GM21390 (cell line): Measurements from ENCODE around the gene MAP7D3.
A peak's percentile ranks its signal among the peaks of the same experiment; 100 is the strongest.
"Not testable (repeated sequence)": the region's sequence is repeated elsewhere in the genome, so short reads cannot be mapped to it uniquely, and the experiment has no call there.

ENCODE experiments used
- ATAC-seq: cut with Tn5 transposase; IDR thresholded peaks from one replicate; pipeline ENCODE4 v1.9.1; 2021; ENCODE audit not compliant: unreplicated experiment

The MAP7D3 gene

DNA sequence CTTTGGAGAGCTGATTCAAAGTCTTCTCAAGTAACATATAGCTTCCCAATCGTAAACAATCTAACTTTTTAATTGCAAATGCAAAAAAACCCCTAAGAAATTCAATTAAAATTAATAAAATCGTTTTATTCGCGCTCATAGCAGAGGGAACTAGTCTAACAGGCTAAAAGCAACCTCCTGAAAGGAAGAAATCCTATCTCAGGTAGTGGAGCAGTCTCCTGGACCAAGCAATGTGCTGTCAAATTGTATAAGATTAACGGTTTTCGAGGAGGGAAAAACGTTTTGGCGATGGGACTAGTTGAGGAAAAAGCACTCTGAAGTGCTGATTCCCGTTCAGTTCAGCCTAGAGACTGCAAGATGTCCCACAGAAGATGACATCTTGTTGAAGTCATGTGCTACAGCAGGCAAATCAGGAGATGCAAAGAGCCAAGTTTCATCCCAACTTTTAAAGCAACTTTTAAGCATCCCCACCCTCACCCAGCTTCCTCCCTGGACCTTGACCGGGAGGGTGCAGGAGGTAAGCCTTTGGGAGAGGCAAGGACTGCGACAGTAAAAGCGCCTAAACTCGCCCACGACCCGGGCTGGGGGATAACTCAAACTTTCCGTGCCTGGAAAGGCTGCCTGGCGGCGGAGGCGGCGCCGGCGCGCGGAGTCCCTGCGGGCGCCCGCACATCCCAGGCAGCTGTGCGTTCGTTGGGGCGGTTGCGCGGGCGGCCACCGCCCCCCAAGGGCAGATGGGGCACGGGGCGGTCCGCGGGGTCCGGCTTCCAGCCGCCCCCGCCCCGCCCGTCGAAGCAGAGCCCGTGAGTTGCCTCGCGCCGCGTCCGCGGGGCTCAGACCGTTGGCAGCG is 784 bp downstream of the MAP7D3 start:
- ATAC-seq = peak; percentile 35

DNA sequence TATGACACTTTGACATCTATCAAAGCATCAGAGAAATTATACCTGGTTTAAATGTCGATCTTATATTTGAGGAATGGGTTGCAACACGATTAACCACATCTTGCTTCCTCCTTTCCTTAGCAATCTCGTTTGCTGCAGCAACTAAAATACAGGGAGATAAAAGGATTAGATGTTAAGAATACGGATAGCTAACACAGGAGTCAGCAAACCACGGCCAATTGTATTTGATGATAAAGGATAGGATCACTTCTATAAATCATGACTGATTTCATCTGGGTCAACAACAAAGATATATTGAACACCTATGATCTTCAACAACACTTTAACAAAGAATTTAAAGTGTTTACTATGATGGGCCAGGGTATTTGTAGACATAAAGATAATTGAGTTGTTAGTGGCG is 5.0 kb downstream of the MAP7D3 start:
- no peak for ATAC-seq

DNA sequence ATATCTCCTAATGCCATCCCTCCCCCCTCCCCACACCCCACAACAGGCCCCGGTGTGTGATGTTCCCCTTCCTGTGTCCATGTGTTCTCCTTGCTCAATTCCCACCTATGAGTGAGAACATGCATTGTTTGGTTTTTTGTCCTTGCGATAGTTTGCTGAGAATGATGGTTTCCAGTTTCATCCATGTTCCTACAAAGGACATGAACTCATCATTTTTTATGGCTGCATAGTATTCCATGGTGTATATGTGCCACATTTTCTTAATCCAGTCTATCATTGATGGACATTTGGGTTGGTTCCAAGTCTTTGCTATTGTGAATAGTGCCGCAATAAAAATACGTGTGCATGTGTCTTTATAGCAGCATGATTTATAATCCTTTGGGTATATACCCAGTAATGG is 13.4 kb downstream of the MAP7D3 start:
- ATAC-seq = not testable (repeated sequence)

DNA sequence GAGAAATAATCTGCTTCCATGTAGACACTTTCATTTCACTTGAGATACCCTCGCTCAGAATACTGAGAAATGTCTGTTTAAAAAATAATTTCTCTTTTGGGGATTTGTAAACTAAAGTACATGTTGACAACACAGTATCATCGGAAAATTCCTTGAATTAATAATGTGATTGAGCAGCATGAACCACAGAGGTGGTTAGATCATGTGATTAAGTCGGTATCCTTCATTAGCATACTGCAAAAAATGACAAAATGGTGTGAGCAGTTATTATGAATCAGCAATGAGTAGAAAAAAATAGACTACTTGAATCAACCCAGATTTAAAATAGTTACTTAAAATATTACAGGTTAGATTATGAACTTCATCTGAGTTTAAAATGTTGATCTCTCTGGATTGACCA is 14.1 kb downstream of the MAP7D3 start:
- no peak for ATAC-seq

DNA sequence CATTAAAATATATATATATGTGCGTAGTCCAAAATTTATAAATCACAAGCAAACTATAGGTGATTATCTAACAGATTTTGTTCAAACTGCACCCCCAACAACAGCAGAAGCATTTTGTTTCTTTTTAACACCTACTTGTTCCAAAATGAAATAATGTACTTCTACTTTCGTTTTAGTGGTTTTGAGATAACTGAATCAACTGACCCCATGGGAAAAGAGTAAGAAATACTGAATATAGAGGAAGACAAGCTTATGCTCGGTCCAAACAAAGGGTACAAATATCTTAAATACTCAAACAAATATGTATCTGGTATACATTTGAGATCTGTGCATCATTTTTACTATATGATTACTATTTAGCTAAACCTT is 22.4 kb downstream of the MAP7D3 start:
- ATAC-seq = peak; percentile 45

DNA sequence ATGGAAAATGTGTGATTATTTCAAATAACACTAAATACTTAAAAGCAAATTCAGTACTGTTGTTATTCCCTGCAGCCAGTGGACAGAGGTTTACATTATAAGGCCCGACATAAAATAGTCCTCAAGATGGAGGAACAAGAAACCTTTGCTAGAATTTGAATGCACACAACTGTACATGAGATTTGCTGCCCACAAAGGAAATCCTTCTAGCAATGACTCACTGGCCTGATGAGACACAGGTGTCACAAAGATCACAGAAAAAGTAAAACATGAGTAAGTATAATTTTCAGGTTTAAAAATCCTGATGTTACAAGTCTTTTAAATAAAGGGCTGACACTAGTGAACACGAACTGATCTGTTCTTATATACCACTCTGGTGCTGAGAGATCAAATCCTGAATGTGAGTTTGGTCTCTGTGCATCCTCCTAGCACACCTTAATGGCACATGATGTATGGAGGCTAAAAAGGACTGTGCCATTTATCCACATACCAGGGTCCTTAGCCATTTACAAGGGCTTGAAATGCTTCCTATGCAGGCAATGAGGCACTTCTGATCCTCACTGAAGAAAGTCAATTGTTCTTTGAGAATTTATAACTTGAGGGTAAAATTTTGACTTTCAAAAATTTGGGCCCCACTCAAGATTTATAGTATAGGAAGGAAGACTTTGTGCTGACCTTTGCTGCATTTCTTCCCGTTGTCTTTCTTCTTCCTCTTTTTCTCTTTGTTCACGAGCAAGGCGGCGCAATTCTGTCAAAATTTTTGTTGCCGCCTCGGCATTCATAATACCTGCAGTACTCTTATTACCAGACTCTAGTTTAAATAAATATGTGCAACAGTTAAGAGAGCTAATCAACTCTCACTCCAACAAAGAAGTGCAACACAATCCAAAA is 23.0 kb downstream of the MAP7D3 start:
- ATAC-seq = peak; percentile 55

DNA sequence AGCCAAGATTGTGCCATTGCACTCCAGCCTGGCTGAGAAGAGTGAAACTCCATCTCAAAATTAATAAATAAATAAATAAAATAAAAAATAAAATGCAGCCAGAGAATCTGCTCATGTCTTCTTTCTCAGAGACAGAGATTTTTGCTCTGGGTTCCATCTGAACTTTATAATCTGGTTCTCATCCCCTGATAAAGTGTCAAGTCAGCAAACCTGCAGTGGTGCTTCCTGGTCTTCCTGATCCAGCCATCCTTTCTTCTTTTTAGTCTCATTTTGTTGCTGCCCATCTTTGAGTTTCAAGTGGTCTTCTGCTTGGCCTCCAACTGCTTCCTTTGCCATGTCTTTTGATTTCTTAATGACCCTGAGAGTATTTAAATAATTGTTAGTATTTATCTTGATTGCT is 24.1 kb downstream of the MAP7D3 start:
- no peak for ATAC-seq

DNA sequence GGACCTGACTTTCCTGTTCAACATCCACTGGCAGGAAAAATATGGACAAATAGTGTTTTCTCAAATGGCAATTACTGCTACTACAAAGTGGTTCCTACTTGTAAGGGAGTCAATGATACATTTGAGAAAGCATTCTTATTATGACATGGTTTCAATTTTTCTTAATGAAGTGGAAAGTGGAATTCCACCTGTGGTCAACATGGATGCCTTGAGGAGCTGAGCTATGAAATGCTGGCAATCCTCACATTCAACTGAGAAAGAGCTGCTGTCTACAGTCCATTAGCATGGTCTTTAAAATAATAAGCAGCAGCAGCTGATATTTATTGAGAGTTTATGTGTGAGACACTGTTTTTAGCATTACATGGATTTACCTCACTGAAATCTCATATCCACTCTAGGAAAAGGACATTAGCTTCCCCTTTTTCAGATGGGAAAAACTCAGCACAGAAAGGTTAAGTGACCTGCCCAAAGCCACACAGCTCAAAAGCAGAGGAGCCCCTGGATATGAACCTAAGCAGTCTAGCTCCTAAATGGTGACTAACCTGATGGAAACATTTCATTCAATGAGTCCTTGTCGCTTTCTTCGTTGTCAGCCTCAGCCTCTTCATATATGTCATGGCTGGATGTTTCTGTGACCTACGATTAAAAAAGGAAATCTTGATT is 29.2 kb downstream of the MAP7D3 start:
- no peak for ATAC-seq

DNA sequence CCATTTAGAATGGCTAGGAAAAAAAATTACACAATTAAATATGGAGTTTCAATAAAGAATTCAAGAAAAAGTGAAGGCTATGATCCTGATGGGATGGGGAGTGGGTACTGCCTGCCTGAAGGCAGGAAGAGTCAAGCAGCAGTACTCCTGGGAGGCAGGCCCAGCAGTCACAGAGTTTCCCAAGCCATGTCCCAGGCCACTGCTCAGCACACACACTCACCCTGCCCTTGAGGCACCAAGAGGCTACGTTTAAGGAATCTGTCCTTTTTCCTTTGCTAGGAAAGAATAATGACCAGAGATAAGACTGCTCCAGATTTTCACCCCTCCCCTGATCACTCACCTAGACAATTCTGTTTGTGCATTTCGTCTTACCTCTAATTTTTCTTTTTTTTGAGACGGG is 30.2 kb downstream of the MAP7D3 start:
- no peak for ATAC-seq

DNA sequence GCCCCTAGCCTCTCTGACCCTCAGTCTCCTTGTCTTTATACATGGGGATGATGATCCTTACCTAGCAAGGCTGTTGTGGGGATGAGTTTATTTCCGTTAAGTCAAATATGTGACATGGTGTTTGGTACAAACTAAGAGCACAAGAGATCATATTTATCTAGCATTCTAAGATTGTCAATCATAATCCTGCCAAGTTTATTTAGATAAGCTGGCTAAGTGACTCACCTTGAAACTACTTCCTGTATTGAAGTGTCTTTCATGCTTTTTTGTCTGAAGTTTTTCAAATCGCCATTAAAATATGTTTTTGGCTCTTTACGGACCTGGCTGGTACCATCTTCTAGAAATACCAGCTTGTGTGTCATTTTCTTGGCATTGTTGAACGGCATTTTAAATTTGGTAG is 30.7 kb downstream of the MAP7D3 start:
- no peak for ATAC-seq

DNA sequence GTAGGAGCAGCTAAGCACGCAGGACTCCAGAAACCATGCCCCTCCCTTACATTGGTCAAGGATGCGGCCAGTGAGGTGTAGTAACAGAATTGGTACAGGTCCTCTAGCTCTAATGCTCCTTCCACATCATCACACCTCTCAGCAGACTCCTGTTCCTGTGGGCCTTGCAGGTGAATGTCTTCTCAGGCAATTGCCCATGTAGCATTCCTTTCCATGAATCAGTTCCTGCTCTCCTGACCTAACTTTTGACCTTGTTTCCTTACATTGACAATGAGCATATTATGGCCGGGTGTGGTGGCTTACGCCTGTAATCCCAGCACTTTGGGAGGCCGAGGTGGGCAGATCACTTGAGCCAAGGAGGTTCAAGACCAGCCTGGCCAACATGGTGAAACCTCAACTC is 31.3 kb downstream of the MAP7D3 start:
- no peak for ATAC-seq

DNA sequence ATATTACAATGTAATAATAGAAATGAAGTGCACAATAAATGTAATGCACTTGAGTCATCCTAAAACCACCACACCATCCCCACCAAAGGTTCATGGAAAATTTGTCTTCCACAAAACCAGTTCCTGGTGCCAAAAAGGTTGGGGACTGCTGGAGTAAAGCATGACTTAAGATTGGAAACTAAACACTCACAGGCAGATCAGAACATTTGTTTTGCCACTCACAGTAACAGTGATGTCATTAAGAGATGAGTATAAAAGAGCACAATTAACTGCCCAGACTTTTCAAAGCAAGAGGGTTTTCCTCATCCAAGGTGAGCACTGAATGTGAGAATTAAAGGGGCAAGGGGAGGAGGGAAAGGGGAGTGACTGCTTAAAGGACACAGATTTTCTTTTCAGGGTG is 35.6 kb downstream of the MAP7D3 start:
- no peak for ATAC-seq

DNA sequence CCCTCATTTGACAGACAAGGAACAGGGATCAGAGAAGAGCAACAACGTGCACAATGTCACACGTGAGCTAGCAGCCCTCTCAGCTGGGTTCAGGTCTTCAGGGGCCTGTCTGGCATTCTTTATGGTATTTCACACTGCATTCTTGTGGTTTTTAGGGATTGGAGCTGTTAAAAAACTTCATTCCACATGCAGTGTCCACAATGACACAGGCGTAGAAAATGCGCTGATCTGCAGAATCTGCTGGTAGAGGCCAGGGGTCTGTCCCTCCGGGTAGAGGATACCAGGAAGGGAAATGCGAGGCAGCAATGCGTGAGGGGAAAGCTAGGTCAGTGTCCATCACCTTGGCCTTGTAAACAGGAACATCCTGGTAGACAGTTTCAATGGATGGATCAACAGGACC is 36.6 kb downstream of the MAP7D3 start:
- ATAC-seq = no peak

DNA sequence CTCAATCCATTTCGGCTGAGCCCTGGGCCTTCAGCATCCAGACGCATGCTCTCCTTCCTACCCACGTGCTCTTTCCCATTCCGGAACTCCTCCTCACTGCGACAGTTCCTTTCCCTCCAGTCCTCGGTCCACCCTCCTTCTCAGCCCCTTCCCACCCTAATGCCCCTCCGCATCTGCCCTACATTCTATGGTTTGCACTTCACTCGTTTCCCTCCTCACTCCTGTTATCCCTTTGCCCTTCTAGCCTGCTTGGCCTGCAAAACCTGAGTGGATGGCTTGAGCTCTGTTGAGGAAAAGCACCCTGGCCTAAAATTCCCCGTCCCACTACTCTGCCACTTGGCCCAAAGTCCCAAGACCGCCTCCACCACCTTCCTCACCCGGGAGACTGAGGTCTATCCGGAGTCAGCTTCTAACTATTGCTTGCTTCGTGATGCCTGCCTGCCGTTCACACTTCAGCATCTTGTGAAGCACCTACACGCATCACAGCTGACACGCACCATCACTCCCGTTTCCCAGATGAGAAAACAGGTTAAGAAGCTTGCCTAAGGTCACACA is 38.6 kb downstream of the MAP7D3 start:
- ATAC-seq = no peak

DNA sequence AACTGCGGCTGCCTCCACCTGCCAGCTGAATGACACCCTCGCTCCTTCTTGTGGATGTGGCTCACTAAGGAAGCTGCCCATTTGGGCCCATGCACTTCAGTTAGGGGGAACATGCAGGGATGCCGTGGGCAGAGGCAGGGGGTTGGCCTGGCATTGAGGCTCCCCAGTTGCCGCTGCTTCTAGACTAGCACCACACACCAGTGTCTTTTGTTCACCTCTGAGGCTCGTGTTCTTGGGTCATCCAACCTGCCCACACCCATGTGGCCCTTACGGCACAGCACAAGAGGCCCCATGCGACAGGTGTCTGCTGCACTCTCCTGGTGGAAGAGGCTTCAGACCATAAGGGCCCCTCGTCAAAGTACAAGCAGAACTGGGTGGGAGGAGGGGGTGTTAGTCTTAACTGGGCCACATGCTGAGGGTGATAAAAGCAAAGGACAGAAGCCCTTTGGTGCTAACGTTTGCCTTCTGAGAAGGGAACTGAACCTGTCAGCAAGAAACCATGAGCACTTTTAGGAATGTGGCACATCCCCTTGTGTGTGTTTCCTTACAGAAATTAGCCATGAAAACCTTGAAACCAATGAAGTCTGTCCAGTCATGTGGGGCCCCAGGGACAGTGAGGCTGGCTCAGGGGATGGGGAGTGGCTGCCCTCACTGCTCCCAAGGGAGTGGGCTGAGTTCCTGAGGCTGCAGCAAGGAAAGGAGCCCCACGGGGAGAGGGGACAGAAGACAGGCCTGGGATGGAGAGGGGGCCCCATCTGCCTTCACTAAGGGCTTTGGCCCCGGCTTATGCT is 39.2 kb downstream of the MAP7D3 start:
- ATAC-seq = no peak

DNA sequence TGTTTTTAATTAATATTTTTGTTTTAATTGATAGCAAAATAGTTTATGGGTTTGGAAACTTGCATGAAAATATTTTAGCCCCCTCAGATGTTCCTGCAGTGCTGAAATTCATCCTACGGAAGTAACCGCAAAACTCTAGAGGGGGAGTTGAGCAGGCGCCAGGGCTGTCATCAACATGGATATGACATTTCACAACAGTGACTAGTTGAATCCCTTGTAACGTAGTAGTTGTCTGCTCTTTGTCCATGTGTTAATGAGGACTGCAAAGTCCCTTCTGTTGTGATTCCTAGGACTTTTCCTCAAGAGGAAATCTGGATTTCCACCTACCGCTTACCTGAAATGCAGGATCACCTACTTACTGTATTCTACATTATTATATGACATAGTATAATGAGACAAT is 40.4 kb downstream of the MAP7D3 start:
- no peak for ATAC-seq

DNA sequence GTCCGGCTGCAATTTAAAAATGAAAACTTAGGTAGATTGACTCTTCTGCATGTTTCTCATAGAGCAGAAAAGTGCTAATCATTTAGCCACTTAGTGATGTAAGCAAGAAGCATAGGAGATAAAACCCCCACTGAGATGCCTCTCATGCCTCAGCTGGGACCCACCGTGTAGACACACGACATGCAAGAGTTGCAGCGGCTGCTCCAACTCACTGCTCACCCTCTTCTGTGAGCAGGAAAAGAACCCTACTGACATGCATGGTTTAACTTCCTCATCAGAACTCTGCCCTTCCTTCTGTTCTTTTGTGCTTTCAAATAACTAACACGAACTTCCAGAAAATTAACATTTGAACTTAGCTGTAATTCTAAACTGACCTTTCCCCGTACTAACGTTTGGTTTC is 41.0 kb downstream of the MAP7D3 start:
- ATAC-seq = no peak

DNA sequence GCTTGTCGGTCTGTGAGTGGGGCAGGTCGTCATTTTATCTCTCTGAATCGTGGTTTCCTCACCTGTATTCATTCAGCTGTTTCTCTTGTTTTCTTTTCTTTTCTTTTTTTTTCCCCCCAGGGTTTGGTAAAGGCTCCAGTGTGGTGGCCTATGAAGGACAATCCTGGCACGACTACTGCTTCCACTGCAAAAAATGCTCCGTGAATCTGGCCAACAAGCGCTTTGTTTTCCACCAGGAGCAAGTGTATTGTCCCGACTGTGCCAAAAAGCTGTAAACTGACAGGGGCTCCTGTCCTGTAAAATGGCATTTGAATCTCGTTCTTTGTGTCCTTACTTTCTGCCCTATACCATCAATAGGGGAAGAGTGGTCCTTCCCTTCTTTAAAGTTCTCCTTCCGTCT is 41.4 kb downstream of the MAP7D3 start:
- ATAC-seq = no peak

DNA sequence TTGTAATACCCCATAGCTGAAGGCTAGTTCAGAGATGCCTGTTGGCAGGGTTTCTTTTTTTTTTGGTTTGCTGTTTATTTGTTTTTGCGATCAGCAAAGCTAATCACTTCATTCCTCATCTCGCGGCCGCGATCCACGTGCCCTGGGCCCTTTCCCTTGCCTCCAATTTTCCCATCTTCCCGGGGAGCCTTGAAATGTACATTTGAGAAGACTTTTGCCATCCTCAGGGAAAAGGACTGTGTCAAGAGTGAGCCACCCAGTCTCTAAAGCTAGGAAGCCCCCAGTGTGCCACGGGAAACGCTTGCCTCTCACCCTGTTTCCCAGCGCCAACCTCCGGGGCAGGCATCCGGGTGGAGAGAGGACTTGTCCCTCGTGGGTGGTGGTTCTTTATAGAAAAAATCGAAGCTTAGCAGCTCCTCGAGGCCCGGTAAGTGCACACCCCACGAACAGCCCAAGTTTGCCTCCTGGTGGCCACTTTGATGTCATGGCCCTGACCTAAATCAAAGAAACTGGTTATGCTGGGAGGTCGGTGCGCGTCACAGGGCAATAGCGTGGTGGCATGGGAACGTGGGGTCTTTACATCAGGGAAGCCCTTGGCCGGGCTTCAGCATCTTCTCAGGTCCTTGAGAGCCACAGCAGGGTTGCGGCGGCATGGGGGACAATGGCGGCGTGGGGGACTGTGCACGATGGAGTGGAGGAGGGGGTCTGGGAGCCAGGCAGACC is 42.0 kb downstream of the MAP7D3 start:
- no peak for ATAC-seq

DNA sequence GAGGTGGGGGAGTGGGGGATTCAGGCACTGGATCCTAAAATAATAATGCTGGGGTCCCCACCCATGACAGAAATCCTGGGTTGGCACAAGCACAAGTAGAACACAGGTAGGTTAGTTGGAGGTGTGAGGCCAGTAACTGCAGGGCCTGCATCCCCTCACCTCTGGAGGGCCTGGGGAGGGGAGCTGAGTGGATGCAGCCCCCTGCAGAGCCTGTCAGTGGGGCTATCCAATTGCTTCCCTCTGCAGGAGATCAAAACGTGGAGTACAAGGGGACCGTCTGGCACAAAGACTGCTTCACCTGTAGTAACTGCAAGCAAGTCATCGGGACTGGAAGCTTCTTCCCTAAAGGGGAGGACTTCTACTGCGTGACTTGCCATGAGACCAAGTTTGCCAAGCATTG is 43.7 kb downstream of the MAP7D3 start:
- ATAC-seq = no peak
